ENCODE measurements around the gene ADGRF5.

DNA sequence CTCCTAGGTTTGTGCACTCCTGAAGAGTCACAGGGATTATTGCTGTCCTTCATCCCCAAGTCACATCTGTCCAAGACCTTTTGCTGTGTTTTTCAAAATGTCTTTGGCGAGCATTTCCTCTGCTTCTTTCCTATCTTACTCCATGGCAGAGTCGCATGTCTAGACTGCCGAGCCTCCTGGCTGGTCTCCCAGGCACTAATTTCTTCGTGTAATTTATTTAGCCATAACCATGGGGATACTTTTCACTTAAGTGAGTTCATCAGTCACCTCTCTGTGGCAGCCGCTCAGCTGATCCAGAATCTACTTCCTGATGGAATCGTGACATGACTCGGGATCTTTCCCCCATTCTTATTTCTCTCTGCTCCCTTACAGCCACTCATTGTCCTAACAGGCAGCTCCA is 25.8 kb downstream of the ADGRF5 start:
- no peak for TF ChIP-seq SUZ12 (IDR thresholded peaks at IDR 0.05; ENCODE audit: extremely low read depth, insufficient read depth, insufficient read length)
- TF ChIP-seq YY1 (IDR thresholded peaks at IDR 0.05; ENCODE audit: insufficient read depth, insufficient read length): no peak
- TF ChIP-seq ZNF274 (IDR thresholded peaks at IDR 0.05; ENCODE audit: low read depth, low read length): no peak
